ENCODE data around the gene TGFBRAP1.
"Not testable (repeated sequence)": the region's sequence is repeated elsewhere in the genome, so short reads cannot be mapped to it uniquely, and the experiment has no call there.

TGFBRAP1 gene

DNA sequence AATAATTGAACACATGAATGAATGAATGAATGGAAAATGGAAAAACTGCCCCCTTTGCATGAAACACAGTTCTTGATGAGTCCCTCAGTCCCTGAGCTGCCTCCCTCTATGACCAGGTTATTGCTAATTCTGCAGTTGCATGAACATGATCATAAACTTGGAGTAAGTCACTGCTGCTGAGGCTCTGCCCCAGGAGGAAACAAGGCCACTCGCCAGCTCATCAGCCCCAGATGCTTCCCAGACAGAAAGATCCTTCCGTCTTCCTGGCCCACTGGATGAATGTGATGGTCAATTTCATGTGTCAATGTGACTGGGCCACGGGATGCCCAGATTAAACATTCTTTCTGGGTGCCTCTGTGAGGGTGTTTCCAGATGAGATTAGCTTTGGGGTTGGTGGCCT lies 71.6 kb downstream of the TGFBRAP1 start:
- FAIRE-seq (no peak), DNase-seq (ENCODE audit: insufficient read length, low spot score) (no peak)
- no peak for TF ChIP-seq CTCF (IDR thresholded peaks at IDR 0.05; ENCODE audit: insufficient read depth, missing control alignments)

GRCh38 chr2:105256431-105257047 lies 73.0 kb downstream of the TGFBRAP1 start:
- TF ChIP-seq CTCF (IDR thresholded peaks at IDR 0.05; ENCODE audit: insufficient read depth, missing control alignments), result no peak
- FAIRE-seq, result no peak
- DNase-seq (ENCODE audit: insufficient read length, low spot score), result no peak

DNA sequence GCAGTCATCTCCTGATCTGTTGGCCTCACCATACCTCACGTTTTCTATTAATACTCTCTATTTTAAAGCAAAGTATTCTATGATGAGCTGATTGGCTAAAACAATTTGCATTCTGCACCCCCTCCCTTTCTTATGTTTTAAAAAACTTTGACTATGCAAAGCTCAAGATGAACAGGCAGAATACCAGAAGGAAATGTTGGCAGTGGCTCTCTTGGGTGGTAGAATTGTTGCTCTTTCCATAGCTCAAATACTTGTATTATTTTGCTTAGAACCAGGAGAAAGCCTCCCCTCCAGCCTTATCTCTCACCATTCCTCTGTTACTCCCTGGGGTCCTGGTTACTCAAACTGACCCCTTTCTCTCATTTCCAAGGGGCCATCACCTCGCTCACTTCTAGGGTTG lies 73.6 kb downstream of the TGFBRAP1 start:
- TF ChIP-seq CTCF (IDR thresholded peaks at IDR 0.05; ENCODE audit: insufficient read depth, missing control alignments), result no peak
- FAIRE-seq, result no peak
- no peak for DNase-seq (ENCODE audit: insufficient read length, low spot score)

DNA sequence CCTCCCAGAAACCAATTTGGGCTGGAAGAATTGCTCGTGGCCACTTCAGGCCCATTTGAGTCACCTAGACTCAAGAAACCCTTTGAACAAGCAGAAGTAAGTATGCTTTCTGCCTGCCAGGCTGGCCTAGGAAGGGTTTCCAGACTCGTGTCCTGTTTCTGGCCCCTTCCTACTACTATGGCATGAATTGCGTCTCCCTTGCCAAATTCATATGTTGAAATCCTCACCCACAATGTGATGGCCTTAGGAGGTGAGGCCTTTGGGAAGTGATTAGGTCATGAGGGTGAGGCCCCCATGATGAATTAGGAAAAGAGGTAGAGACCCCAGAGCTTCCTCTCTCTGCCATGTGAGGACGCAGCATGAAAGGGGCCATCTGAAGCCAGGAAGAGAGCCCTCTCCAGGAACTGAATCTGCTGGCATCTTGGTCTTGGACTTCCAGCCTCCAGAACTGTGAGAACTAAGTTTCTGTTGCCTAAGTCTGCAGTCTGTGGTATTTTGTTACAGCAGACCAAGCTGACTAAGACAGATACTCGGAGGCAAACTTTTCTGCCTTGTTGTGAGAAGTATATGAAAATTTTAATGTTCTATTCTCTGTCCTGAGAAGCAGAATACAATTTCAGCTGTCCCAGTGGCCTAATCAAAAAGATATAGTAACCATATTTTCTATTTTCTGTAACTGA lies 74.9 kb downstream of the TGFBRAP1 start:
- DNase-seq (ENCODE audit: insufficient read length, low spot score) (no peak), FAIRE-seq (no peak)
- no peak for TF ChIP-seq CTCF (IDR thresholded peaks at IDR 0.05; ENCODE audit: insufficient read depth, missing control alignments)

DNA sequence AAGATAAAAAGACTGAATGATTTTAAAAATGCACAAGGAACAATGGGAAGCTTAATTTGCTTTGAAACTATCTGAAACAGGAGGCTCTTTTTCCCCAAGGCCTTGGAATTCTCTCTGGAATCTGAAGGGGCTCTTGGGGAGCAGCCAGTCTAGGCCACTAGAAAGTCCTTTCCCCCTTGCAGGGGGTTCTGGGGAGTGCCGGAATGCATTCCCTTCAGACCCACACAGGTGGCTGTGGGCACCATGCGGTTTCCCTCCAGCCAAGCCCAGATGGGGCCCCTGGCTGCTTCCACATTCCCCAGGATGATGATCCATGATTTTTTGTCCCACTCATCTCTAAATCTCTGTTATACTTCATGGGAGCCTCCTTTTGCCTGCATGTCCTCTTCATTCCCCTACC lies 77.3 kb downstream of the TGFBRAP1 start:
- FAIRE-seq (no peak), DNase-seq (ENCODE audit: insufficient read length, low spot score) (no peak)

GRCh38 chr2:105251016-105251648 lies 78.4 kb downstream of the TGFBRAP1 start:
- not testable (repeated sequence) for DNase-seq (ENCODE audit: insufficient read length, low spot score); FAIRE-seq

More for the DNA sequence above, 77.3 kb downstream of the TGFBRAP1 start:
- TF ChIP-seq CTCF (IDR thresholded peaks at IDR 0.05; ENCODE audit: insufficient read depth, missing control alignments), result no peak

GRCh38 chr2:105249891-105250290 lies 79.6 kb downstream of the TGFBRAP1 start:
- DNase-seq (ENCODE audit: insufficient read length, low spot score) (no peak), FAIRE-seq (no peak)
- TF ChIP-seq CTCF (IDR thresholded peaks at IDR 0.05; ENCODE audit: insufficient read depth, missing control alignments), result no peak

Measured in D721Med (cell line).